Measurements from ENCODE around the gene FBXW12. TPM values are rescaled to one million over a fixed set of nuclear protein-coding genes. Genes with fewer than 3 reads are reported as not detected.

The FBXW12 gene
- total and polyA plus RNA-seq, 9 donors = 0.22 to 0.46 (median 0.33) TPM; not detected in 4

DNA sequence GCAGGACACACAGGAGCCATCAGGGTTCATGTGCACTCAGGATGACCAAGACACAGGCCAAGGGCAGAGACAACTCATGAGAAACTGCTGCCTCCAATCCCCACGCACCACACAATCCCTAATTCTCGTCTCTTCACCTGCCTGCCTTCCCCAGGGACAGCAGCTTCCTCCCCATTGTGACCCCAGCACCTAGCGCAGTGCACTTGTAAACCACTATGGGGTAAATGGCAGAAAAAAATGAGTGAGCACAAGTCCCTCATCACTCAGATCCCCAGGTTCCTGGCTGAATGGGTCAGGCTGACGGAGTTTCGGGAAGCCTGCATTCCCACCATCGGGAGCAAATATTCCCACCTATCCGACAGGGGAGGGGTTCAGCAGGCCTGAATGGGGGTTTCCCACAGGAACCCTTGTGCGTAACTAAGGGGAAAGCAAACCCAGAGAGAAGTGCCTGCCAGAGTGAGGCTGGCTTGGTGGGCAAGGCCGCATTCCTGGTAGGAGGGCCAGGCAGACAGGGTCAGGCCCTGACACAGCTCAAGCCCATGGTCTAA, 39.1 kb downstream of the FBXW12 start:
- H3K4me1 ChIP-seq (ENCODE audit: insufficient read depth) = no peaks in the 10 kb centered on the region
- TF ChIP-seq, protein P1, sequence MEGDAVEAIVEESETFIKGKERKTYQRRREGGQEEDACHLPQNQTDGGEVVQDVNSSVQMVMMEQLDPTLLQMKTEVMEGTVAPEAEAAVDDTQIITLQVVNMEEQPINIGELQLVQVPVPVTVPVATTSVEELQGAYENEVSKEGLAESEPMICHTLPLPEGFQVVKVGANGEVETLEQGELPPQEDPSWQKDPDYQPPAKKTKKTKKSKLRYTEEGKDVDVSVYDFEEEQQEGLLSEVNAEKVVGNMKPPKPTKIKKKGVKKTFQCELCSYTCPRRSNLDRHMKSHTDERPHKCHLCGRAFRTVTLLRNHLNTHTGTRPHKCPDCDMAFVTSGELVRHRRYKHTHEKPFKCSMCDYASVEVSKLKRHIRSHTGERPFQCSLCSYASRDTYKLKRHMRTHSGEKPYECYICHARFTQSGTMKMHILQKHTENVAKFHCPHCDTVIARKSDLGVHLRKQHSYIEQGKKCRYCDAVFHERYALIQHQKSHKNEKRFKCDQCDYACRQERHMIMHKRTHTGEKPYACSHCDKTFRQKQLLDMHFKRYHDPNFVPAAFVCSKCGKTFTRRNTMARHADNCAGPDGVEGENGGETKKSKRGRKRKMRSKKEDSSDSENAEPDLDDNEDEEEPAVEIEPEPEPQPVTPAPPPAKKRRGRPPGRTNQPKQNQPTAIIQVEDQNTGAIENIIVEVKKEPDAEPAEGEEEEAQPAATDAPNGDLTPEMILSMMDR (IDR thresholded peaks at IDR 0.05) = no peak
- no peak for TF ChIP-seq EP300 (IDR thresholded peaks at IDR 0.05)
- TF ChIP-seq POLR2A (IDR thresholded peaks at IDR 0.05) = no peak
- WGBS, 3 donors = 92 to 95% (median 94%) methylated on average over 9 of the region's 9 CpGs
- H3K9me3 ChIP-seq = no peaks in the 10 kb centered on the region
- H3K27ac ChIP-seq = no peak overlapping the region
- no peaks in the 10 kb centered on the region for H3K36me3 ChIP-seq
- H3K27me3 ChIP-seq = no peaks in the 10 kb centered on the region
- no peak overlapping the region for H3K4me3 ChIP-seq
- intact Hi-C loops (cut with DNase I) = no loop called here
- DNase-seq = peak in 1 of 5 donors; percentile 13

DNA sequence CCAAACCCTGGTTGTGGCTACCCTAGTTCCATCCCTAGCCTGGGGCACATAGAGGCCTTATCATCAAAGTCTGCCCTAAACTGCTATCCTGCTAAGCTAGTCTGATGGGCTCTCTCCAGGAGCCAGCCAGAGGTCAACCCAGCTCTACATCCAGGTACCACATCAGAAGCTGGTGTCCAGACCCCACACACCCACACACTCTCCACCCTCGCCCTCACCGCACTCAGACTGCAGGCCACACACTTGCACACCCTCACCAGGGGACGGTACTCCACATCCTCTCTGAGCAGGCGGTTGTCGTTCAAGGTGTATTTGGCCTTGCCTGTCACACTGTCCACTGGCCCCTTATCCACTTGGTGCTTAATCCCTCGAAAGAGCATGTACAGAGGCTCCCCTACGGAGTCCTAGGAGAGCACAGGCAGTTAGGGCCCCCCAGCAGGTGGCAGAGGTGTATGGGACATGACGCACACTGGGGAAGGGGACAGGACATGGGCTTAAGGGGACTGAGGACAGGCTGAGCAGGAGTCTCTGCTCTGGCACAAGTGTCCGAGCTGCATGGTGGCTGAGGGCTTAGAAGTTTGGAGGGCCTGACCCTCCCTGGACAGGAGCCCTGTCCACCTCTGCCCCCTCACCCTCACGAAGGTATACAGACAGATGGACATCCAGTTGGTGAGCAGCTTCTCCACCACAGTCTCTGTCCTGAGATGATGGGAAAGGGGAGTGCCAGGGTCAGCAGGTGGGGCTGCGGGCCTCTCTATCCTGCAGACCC, 39.8 kb downstream of the FBXW12 start:
- Histone ChIP-seq H3K4me1 (ENCODE audit: insufficient read depth) (no peaks in the 10 kb centered on the region), H3K9me3 (no peaks in the 10 kb centered on the region), H3K27ac (no peak overlapping the region), H3K4me3 (no peak overlapping the region), H3K27me3 (no peaks in the 10 kb centered on the region), H3K36me3 (no peaks in the 10 kb centered on the region)
- TF ChIP-seq, protein P1 (IDR thresholded peaks at IDR 0.05) = no peak
- no peak for TF ChIP-seq EP300 (IDR thresholded peaks at IDR 0.05)
- no peak for TF ChIP-seq POLR2A (IDR thresholded peaks at IDR 0.05)
- peak in 1 of 5 donors; percentile 11 for DNase-seq
- 90 to 94% (median 91%) methylated on average over 11 of the region's 11 CpGs for WGBS, 3 donors
- intact Hi-C loops (cut with DNase I) = no loop called here

DNA sequence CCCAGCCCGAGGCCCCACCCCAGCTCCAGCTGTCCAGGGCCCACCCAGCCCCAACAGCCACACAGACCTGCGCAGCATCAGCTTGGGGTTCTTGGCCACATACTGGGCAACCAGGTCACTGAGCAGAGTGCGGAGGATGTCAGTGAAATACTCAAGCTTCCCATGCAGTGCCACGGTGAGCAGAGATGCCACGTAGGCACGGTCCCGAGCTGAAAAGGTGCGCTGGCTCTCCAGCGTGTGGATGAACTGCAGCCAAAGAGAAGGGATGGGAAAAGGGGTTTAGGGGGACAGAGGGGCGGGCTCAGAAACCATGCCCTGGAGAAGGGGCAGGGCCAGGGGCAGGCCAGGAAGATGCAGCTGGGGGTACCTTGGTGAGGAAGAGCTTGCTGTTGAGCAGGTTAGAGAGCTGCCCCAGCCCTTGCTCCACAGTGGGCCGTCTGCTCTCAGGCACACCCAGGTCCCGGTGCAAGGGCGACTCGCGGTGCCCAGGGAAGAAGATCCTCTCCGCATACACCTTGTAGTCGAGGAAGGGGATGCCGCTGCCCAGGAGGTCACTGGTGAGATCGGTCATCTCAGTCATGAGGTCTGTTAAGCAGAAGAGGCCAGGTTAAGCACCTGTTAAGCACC, 40.5 kb downstream of the FBXW12 start:
- no peak overlapping the region for H3K27ac ChIP-seq
- intact Hi-C loops (cut with DNase I) = no loop called here

DNA sequence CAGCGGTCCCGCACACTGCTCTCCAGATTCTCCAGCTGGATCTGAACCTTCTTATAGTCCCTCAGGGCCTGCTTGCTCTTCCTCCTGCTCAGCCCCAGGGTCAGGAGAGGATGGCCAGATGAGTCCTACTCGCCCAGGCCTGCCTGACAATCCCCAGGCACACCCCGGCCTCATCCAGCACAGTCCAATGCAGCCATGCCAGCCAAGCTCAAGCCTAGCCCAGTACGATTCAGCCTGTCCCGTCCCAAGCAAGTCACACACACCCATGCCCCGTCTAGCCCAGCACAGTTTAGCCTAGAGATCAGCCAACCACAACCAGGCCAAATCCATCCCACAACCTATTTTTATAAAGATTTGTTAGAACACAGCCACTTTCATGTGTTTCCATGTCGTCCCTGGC, 41.1 kb downstream of the FBXW12 start:
- TF ChIP-seq POLR2A (IDR thresholded peaks at IDR 0.05) (no peak), EP300 (IDR thresholded peaks at IDR 0.05) (no peak)
- TF ChIP-seq, protein P1 (IDR thresholded peaks at IDR 0.05) = no peak
- Histone ChIP-seq H3K4me3 (no peak overlapping the region), H3K27me3 (no peaks in the 10 kb centered on the region), H3K4me1 (ENCODE audit: insufficient read depth) (no peaks in the 10 kb centered on the region), H3K9me3 (no peaks in the 10 kb centered on the region), H3K36me3 (no peaks in the 10 kb centered on the region), H3K27ac (no peak overlapping the region)
- WGBS, 3 donors = 83 to 91% (median 86%) methylated on average over 8 of the region's 8 CpGs
- intact Hi-C loops (cut with DNase I) = no loop called here
- DNase-seq = peak in 1 of 5 donors; percentile 13

More for the DNA sequence above, 40.5 kb downstream of the FBXW12 start:
- peak in 2 of 5 donors; percentile 7 to 31 for DNase-seq
- Histone ChIP-seq H3K4me3 (no peak overlapping the region), H3K9me3 (no peaks in the 10 kb centered on the region), H3K4me1 (ENCODE audit: insufficient read depth) (no peaks in the 10 kb centered on the region), H3K27me3 (no peaks in the 10 kb centered on the region), H3K36me3 (no peaks in the 10 kb centered on the region)
- WGBS, 3 donors = 89 to 91% (median 89%) methylated on average over 19 of the region's 19 CpGs
- TF ChIP-seq POLR2A (IDR thresholded peaks at IDR 0.05) (no peak), EP300 (IDR thresholded peaks at IDR 0.05) (no peak)
- TF ChIP-seq, protein P1 (IDR thresholded peaks at IDR 0.05) = no peak

All from ovary (tissue), 9 donors.